Transverse colon (tissue), 4 donors: ENCODE measurements around the gene CHP1. TPM values are rescaled to one million over a fixed set of nuclear protein-coding genes. Genes with fewer than 3 reads are reported as not detected.
"Not testable (repeated sequence)": the region's sequence is repeated elsewhere in the genome, so short reads cannot be mapped to it uniquely, and the experiment has no call there.

Source experiments
- DNase-seq: peaks from one replicate; pipeline ENCODE4 v3.0.0-alpha.2; 2019
- H3K27ac ChIP-seq, 4 donors: fragments of 200-600 bp; sonication (generic); 2 replicates each; pipeline ENCODE4 v1.5.1; 2016 to 2018; ENCODE audit warnings: inconsistent platforms in 4 of 4
- H3K27me3 ChIP-seq: fragments of 200-600 bp; sonication (generic); 2 replicates; pipeline ENCODE4 v1.5.1; 2017; ENCODE audit warnings: inconsistent platforms
- H3K36me3 ChIP-seq, 4 donors: fragments of 200-600 bp; sonication (generic); 2 replicates each; pipeline ENCODE4 v1.5.1; 2017 to 2019; ENCODE audit warnings: inconsistent platforms in 4 of 4
- H3K4me1 ChIP-seq, 4 donors: fragments of 200-600 bp; sonication (generic); 2 replicates each; pipeline ENCODE4 v1.5.1; 2017 to 2020; ENCODE audit warnings: inconsistent platforms in 4 of 4
- H3K4me3 ChIP-seq, 4 donors: fragments of 200-600 bp; sonication (generic); 1 replicate in 1 of 4; 2 replicates in 3 of 4; pipeline versions ENCODE4 v1.5.1 to v1.6.1; 2017 to 2019; ENCODE audit warnings: inconsistent platforms in 4 of 4
- H3K9me3 ChIP-seq, 2 donors: fragments of 200-600 bp; sonication (generic); 2 replicates each; pipeline ENCODE4 v1.5.1; 2017 to 2019; ENCODE audit warnings: inconsistent platforms in 2 of 2
- CTCF ChIP-seq, 5 experiments: fragments of 200-600 bp in 3 of 5; fragments of 450-650 bp in 2 of 5; sonication (generic) in 3 of 5; IDR thresholded peaks; 1 replicate in 2 of 5; 2 replicates in 3 of 5; pipeline ENCODE4 v1.5.1; 2016 to 2017; ENCODE audit warnings: antibody characterized with exemption in 5 of 5, inconsistent platforms in 3 of 5, mild to moderate bottlenecking in 2 of 5, moderate library complexity in 1 of 5
- EP300 ChIP-seq: sonication (generic); formaldehyde crosslinking; IDR thresholded peaks from one replicate; pipeline ENCODE4 v1.6.1; 2017; ENCODE audit warnings: antibody characterized with exemption, low read depth
- POLR2A ChIP-seq: fragments of 450-650 bp; IDR thresholded peaks from one replicate; pipeline ENCODE4 v1.6.1; 2016; ENCODE audit warnings: antibody characterized with exemption, mild to moderate bottlenecking, moderate library complexity
- POLR2AphosphoS5 ChIP-seq, 3 donors: sonication (generic); formaldehyde crosslinking; IDR thresholded peaks; one replicate each; pipeline ENCODE4 v1.6.1; 2016; ENCODE audit warnings: antibody characterized with exemption in 3 of 3
- WGBS, 2 donors: methylation state at CpG; one replicate each; pipeline ENCODE4 v1.1.5; 2018; ENCODE audit warnings: low coverage in 1 of 2; 5-methylcytosine and 5-hydroxymethylcytosine counted together
- in situ Hi-C, 4 donors: fragments of 200-750 bp; cut with MboI; loops; one replicate each; pipeline versions ENCODE4 v1.15.0 to v1.15.1; 2017; ENCODE audit warnings: low sequenced_read_pairs in 3 of 4, low pct_ligation_motif_present in 1 of 4, low pct_unique_long_range_greater_than_20kb in 1 of 4
- intact Hi-C: fragments of 100-400 bp; cut with DNase I; formaldehyde crosslinking; loops from one replicate; pipeline ENCODE4 v1.15.1; 2023; ENCODE audit warnings: low total_unique reads
- total RNA-seq, 4 donors: library from RNA; depleted of rRNA; stranded (reverse); fragments of >200 nt; gene quantifications; one replicate each; pipeline ENCODE4 v1.1.0, GENCODE V29; 2016

CHP1 gene
- total RNA-seq, 4 donors from 2014 or later: 321 to 818 (median 572) TPM

GRCh38 chr15:41231422-41232226 is 556 bp downstream of the CHP1 start:
- intact Hi-C loops (loop anchor here (2.0 kb wide), 1 partner anchor 115 kb away; the partner anchor contains the start of gene INO80), in situ Hi-C loops (no loop called here)
- Histone ChIP-seq H3K27ac (peak overlapping the region; percentile 94 to 99 (median 96)), H3K4me1 (peaks cover 4 to 45% (median 18%) of the 10 kb centered on the region in 4 donors), H3K9me3 (no peaks in the 10 kb centered on the region), H3K36me3 (no peaks in the 10 kb centered on the region), H3K4me3 (peak overlapping the region; percentile 79 to 99 (median 84)), H3K27me3 (no peaks in the 10 kb centered on the region)
- DNase-seq: no peak
- TF ChIP-seq POLR2AphosphoS5 (IDR thresholded peaks at IDR 0.05) (no peak), EP300 (no peak), POLR2A (no peak), CTCF (IDR thresholded peaks at IDR 0.05) (no peak)
- 4 to 9% methylated on average over 7 to 28 of the region's 28 CpGs for WGBS, 2 donors

- Histone ChIP-seq H3K27ac (no peak overlapping the region), H3K4me3 (no peak overlapping the region), H3K9me3 (no peaks in the 10 kb centered on the region), H3K4me1 (peaks cover 4 to 45% (median 18%) of the 10 kb centered on the region in 4 donors), H3K36me3 (no peaks in the 10 kb centered on the region), H3K27me3 (no peaks in the 10 kb centered on the region)
- no peak for DNase-seq
- in situ Hi-C loops (no loop called here), intact Hi-C loops (no loop called here)
- WGBS, 2 donors: 60 to 86% methylated on average over 1 of the region's 1 CpG
- TF ChIP-seq POLR2AphosphoS5 (IDR thresholded peaks at IDR 0.05) (no peak), POLR2A (no peak), EP300 (no peak), CTCF (IDR thresholded peaks at IDR 0.05) (no peak)
Measured at GRCh38 chr15:41233367-41233771, 2.3 kb downstream of the CHP1 start.

DNA sequence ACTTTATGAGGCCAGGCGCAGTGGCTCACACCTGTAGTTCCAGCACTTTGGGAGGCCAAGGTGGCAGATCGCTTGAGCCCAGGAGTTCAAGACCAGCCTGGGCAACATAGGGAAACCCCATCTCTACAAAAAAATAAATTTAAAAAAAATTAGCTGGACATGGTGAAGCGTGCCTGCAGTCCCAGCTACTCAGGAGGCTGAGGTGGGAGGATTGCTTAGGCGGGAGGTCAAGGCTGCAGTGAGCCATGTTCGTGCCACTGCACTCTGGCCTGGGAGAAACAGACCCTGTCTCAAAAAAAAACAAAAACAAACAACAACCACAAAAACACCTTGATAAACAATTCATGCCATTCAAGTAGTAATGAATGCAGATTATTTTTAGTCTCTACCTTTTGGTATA is 4.2 kb downstream of the CHP1 start:
- WGBS, 2 donors: 97 to 100% methylated on average over 1 to 5 of the region's 5 CpGs
- H3K9me3 ChIP-seq, H3K4me3 ChIP-seq, in situ Hi-C loops, intact Hi-C loops, DNase-seq, H3K27ac ChIP-seq, H3K36me3 ChIP-seq, H3K27me3 ChIP-seq: not testable (repeated sequence)
- H3K4me1 ChIP-seq: peaks cover 4 to 49% (median 19%) of the 10 kb centered on the region in 4 donors

DNA sequence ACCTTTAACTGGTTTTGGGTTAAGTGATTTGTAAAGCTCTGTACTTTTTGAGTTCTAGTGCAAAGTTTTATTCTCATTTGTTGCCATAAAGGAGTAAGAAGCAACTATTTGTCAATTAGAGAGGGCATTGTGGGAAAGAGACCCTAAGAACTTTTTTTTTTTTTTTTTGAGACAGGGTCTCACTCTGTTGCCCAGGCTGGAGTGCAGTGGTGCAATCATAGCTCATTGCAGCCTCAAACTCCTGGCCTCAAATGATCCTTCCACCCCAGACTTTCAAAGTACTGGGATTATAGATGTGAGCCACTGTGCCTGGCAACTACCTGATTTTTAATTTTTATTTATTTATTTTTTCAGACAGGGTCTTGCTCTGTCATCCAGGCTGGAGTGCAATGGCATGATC is 4.9 kb downstream of the CHP1 start:
- Histone ChIP-seq H3K4me1 (peaks cover 8 to 51% (median 19%) of the 10 kb centered on the region in 4 donors), H3K9me3 (no peaks in the 10 kb centered on the region), H3K4me3 (no peak overlapping the region), H3K27ac (no peak overlapping the region), H3K27me3 (no peaks in the 10 kb centered on the region), H3K36me3 (no peaks in the 10 kb centered on the region)
- TF ChIP-seq CTCF (IDR thresholded peaks at IDR 0.05) (no peak), POLR2A (no peak), POLR2AphosphoS5 (IDR thresholded peaks at IDR 0.05) (no peak), EP300 (no peak)
- intact Hi-C loops (no loop called here), in situ Hi-C loops (no loop called here)
- no peak for DNase-seq
